Lung (tissue), 12 donors: ENCODE data around the gene RERG. TPM values are rescaled to one million over a fixed set of nuclear protein-coding genes. Genes with fewer than 3 reads are reported as not detected.

Source experiments
- ATAC-seq: fragments of 200-7000 bp; cut with Tn5 transposase; one replicate; pipeline ENCODE4 v1.9.1; 2020; ENCODE audit warnings: moderate number of reproducible peaks; ENCODE audit not compliant: insufficient read depth, low FRiP score
- DNase-seq, 3 donors: peaks; one replicate each; pipeline ENCODE4 v3.0.0-alpha.2; 2013 to 2017
- H3K27ac ChIP-seq, 2 donors: one replicate each; pipeline ENCODE4 v1.5.1; 2013; ENCODE audit warnings: mild to moderate bottlenecking in 2 of 2, moderate library complexity in 2 of 2, control low read depth in 1 of 2, inconsistent platforms in 1 of 2, low read depth in 1 of 2, low read length in 1 of 2
- H3K27me3 ChIP-seq, 3 donors: one replicate each; pipeline ENCODE4 v1.5.1; 2013; ENCODE audit warnings: low read length in 2 of 3; ENCODE audit not compliant: control insufficient read depth in 3 of 3, insufficient read depth in 3 of 3
- H3K36me3 ChIP-seq, 4 donors: one replicate each; pipeline ENCODE4 v1.5.1; 2013; ENCODE audit warnings: low read length in 4 of 4, mild to moderate bottlenecking in 1 of 4, moderate library complexity in 1 of 4; ENCODE audit not compliant: control insufficient read depth in 4 of 4, insufficient read depth in 4 of 4
- H3K4me1 ChIP-seq, 5 donors: one replicate each; pipeline ENCODE4 v1.5.1; 2013; ENCODE audit warnings: low read length in 5 of 5, mild to moderate bottlenecking in 2 of 5, moderate library complexity in 1 of 5; ENCODE audit not compliant: control insufficient read depth in 5 of 5, insufficient read depth in 5 of 5
- H3K4me3 ChIP-seq: one replicate; pipeline ENCODE4 v1.5.1; 2013; ENCODE audit warnings: mild to moderate bottlenecking, control low read depth, moderate library complexity
- H3K9ac ChIP-seq, 2 donors: one replicate each; pipeline ENCODE4 v1.5.1; 2013; ENCODE audit warnings: low read length in 2 of 2, control low read depth in 1 of 2; ENCODE audit not compliant: insufficient read depth in 1 of 2
- H3K9me3 ChIP-seq, 4 donors: one replicate each; pipeline ENCODE4 v1.5.1; 2013; ENCODE audit warnings: low read length in 3 of 4, mild to moderate bottlenecking in 1 of 4, moderate library complexity in 1 of 4; ENCODE audit not compliant: control insufficient read depth in 4 of 4, insufficient read depth in 3 of 4
- CTCF ChIP-seq: IDR thresholded peaks from 2 replicates; pipeline ENCODE4 v1.5.1; 2012; ENCODE audit warnings: mild to moderate bottlenecking; ENCODE audit errors: control extremely low read depth, extremely low read depth
- WGBS, 2 donors: extraction: QIAGEN DNeasy Blood & Tissue Kit; methylation state at CpG; one replicate each; pipeline ENCODE4 v1.1.7; 2013; 5-methylcytosine and 5-hydroxymethylcytosine counted together
- polyA plus RNA-seq, 2 donors: library from polyadenylated mRNA; stranded (reverse); fragments of 200-250 nt; gene quantifications; one replicate each; pipeline ENCODE4 v1.2.1, GENCODE V29; 2013
- total RNA-seq, 2 donors: library from RNA; depleted of rRNA in 1 of 2; stranded (reverse); fragments of >200 nt in 1 of 2; gene quantifications; one replicate each; pipeline ENCODE4 v1.2.1, GENCODE V29; 2014 to 2021
- donor health status: control.
- donor health status: control.
- donor health status: Bipolar disorder and iron deficiency.
- donor health status: healthy.
- donor health status: DM: yes; HTN: yes; CAD: no.

The RERG gene
- total and polyA plus RNA-seq, 4 donors = 3.3 to 20.1 (median 8.5) TPM

DNA sequence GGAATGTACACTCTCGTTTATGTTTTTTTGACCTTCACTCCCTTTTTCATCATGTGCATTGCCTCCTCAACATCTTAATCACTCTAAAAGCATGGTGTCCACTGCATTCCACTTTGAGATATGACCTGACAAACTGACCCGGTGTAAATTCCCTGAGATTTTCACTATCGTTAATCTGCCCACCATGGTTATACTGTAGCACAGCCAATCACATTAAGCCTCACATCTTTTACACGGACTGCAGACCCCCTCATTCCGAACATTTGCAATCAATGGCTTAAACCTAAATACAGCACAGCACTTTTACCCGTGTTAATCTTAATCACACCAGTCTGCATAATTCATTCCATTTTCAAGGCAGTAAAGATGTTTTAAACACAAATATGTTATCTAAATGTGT lies 2.4 kb downstream of the RERG start:
- no peaks in the 10 kb centered on the region for H3K36me3 ChIP-seq
- H3K4me3 ChIP-seq = no peak overlapping the region
- no peak for ATAC-seq
- TF ChIP-seq CTCF = no peak
- no peaks in the 10 kb centered on the region for H3K27me3 ChIP-seq
- no peaks in the 10 kb centered on the region for H3K9me3 ChIP-seq
- 79 to 84% methylated on average over 6 of the region's 6 CpGs for WGBS, 2 donors
- DNase-seq = no peak
- H3K27ac ChIP-seq = no peak overlapping the region
- H3K9ac ChIP-seq = no peak overlapping the region
- H3K4me1 ChIP-seq = peaks cover 0 to 17% (median 0%) of the 10 kb centered on the region in 5 donors

GRCh38 chr12:15216036-15216889 lies 5.0 kb downstream of the RERG start:
- no peaks in the 10 kb centered on the region for H3K36me3 ChIP-seq
- 52 to 63% methylated on average over 5 of the region's 5 CpGs for WGBS, 2 donors
- H3K27ac ChIP-seq = no peak overlapping the region

GRCh38 chr12:15214851-15215601 lies 6.2 kb downstream of the RERG start:
- peaks cover 0 to 23% (median 3%) of the 10 kb centered on the region in 5 donors for H3K4me1 ChIP-seq
- H3K27ac ChIP-seq = no peak overlapping the region
- DNase-seq (no peak), ATAC-seq (no peak)
- no peaks in the 10 kb centered on the region for H3K36me3 ChIP-seq
- WGBS, 2 donors = 79 to 86% methylated on average over 6 of the region's 6 CpGs
- no peaks in the 10 kb centered on the region for H3K27me3 ChIP-seq
- H3K4me3 ChIP-seq = no peak overlapping the region
- no peak overlapping the region for H3K9ac ChIP-seq
- no peak for TF ChIP-seq CTCF
- H3K9me3 ChIP-seq = no peaks in the 10 kb centered on the region

More at GRCh38 chr12:15216036-15216889, 5.0 kb downstream of the RERG start:
- peaks cover 0 to 29% (median 3%) of the 10 kb centered on the region in 5 donors for H3K4me1 ChIP-seq
- no peak for TF ChIP-seq CTCF
- ATAC-seq = peak; percentile 41
- no peaks in the 10 kb centered on the region for H3K27me3 ChIP-seq
- no peak for DNase-seq
- no peak overlapping the region for H3K4me3 ChIP-seq
- no peaks in the 10 kb centered on the region for H3K9me3 ChIP-seq
- H3K9ac ChIP-seq = no peak overlapping the region
